ACC112 (cell line): ENCODE measurements around the gene DAB2.

Experiments used
- H2AFZ ChIP-seq: fragments of 200-600 bp; sonication (generic); one replicate; pipeline ENCODE4 v1.6.0; 2017; ENCODE audit warnings: antibody characterized with exemption, low read length; ENCODE audit not compliant: unreplicated experiment
- H3K27ac ChIP-seq: fragments of 200-600 bp; sonication (generic); 2 replicates; pipeline ENCODE4 v1.5.1; 2014; ENCODE audit warnings: low read depth, mild to moderate bottlenecking, antibody characterized with exemption, low read length, moderate library complexity
- H3K27me3 ChIP-seq: fragments of 200-600 bp; sonication (generic); 2 replicates; pipeline ENCODE4 v1.6.1; 2014; ENCODE audit warnings: mild to moderate bottlenecking, antibody characterized with exemption, low read length, moderate library complexity, mixed read lengths; ENCODE audit not compliant: insufficient read depth
- H3K36me3 ChIP-seq: fragments of 200-600 bp; sonication (generic); 2 replicates; pipeline ENCODE4 v1.6.1; 2016; ENCODE audit warnings: mild to moderate bottlenecking, antibody characterized with exemption, low read length, moderate library complexity, mixed read lengths; ENCODE audit not compliant: insufficient read depth
- H3K4me1 ChIP-seq: fragments of 200-600 bp; sonication (generic); one replicate; pipeline ENCODE4 v1.6.1; 2016; ENCODE audit warnings: low read length, mixed read lengths; ENCODE audit not compliant: insufficient read depth, unreplicated experiment, control insufficient read depth
- H3K4me3 ChIP-seq: fragments of 200-600 bp; sonication (generic); 2 replicates; pipeline ENCODE4 v1.5.1; 2014; ENCODE audit warnings: mild to moderate bottlenecking, low read depth, low read length
- H3K79me2 ChIP-seq: fragments of 200-600 bp; sonication (generic); one replicate; pipeline ENCODE4 v1.6.0; 2016; ENCODE audit warnings: low read length; ENCODE audit not compliant: control insufficient read depth, unreplicated experiment, insufficient read depth

DAB2 gene

DNA sequence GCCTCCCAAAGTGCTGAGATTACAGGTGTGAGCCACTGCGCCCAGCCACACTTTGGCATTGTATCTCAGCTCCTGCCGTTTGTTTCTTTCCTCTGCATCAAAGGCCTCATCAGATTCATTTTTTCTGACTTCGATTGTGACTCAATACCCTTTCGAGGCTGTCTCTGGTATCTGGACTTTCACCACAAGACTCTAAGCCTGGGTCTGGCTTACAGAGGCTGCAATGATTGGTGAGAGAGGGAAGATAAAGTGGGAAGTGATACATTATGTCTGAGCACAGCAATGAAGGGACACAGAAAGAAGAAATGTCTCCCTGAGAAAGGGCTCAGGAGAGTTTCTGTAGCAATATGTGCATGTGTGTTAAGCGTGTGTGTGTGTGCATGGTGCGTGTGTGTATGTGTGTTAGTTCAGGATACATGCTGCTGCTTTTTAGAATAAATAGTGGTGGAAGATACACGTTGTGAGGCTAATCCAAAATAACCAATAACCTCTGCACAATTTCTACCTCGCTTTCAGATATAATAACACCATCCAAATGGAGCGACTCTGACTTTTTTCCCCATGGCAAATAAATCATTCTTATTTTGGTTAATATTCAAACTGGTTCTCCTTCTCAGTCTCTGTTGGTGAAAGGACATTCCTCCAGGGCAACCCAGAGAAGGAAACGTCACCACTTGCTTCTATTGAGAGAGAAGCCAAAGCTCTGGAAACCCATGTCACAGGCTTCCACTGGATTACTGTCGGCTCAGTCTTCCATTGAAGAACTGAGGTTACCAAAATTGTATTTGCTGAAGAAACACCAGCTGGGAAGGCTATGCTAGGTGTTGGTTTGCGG is 8.1 kb upstream of the DAB2 start:
- Histone ChIP-seq H2AFZ (no peak overlapping the region), H3K4me1 (peaks cover 8% of the 10 kb centered on the region), H3K27ac (no peak overlapping the region), H3K4me3 (no peak overlapping the region), H3K27me3 (no peaks in the 10 kb centered on the region), H3K36me3 (no peaks in the 10 kb centered on the region), H3K79me2 (no peaks in the 10 kb centered on the region)

DNA sequence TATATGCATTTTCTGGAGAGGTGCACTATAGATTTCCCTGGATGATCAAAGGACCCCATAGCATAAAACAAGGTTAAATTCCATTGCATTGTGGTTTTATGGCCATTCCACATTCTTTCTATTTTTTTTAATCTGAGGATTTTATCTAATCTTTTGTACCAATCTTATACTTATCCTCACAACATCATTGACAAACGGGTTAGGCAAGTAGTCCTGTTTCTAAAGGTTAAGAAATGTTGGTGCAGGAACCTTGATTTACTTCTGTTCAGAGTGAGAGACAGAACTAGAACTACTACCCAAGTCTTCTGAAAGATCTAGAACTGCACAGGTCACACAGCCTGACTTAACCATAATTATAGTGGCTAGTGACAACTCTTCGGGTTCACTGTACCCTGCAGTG is 5.7 kb upstream of the DAB2 start:
- Histone ChIP-seq H3K4me3 (no peak overlapping the region), H3K79me2 (no peaks in the 10 kb centered on the region), H3K4me1 (peaks cover 23% of the 10 kb centered on the region), H3K36me3 (no peaks in the 10 kb centered on the region), H3K27ac (no peak overlapping the region), H2AFZ (no peak overlapping the region), H3K27me3 (no peaks in the 10 kb centered on the region)

DNA sequence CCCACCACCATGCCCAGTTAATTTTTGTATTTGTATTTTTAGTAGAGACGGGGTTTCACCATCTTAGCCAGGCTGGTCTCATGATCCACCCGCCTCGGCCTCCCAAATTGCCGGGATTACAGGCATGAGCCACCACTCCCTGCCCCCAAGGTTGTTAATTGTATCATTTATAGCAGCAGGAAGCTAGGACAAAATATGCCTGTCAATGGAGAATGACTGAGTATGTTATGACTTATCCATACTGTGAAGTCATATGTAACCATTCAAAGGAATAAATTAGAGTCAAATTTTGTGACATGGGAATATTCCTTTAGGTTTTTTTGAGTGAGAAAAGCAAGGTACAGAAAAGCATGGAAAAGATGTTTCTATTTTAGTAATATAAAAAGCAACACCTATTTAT is 3.9 kb upstream of the DAB2 start:
- Histone ChIP-seq H3K27me3 (no peaks in the 10 kb centered on the region), H2AFZ (no peak overlapping the region), H3K27ac (no peak overlapping the region), H3K36me3 (no peaks in the 10 kb centered on the region), H3K79me2 (peaks cover 6% of the 10 kb centered on the region), H3K4me3 (no peak overlapping the region), H3K4me1 (peaks cover 23% of the 10 kb centered on the region)

DNA sequence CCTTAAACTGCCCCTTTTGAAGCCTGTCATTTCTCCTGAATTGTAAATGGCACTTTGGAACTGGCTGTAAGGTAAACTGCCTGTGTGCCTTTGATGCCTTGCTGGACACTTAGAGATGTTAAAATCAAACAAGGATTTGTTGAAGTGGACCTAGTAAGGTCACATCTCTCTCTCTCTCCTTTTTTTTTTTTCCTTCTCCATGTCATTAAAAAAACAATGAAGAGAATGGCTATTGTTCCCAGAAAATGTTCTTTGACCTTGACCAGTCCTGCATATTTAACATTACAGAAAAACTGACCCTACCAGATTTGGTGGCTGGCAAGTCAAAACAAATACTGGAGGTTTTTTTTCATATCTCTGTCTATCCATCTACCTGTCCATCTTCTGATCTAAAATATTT is 2.9 kb upstream of the DAB2 start:
- Histone ChIP-seq H3K27me3 (no peaks in the 10 kb centered on the region), H3K27ac (peak overlapping the region; percentile 55), H3K4me1 (peaks cover 31% of the 10 kb centered on the region), H3K4me3 (peak overlapping the region; percentile 90), H2AFZ (peak overlapping the region; percentile 73), H3K79me2 (peaks cover 16% of the 10 kb centered on the region), H3K36me3 (no peaks in the 10 kb centered on the region)

DNA sequence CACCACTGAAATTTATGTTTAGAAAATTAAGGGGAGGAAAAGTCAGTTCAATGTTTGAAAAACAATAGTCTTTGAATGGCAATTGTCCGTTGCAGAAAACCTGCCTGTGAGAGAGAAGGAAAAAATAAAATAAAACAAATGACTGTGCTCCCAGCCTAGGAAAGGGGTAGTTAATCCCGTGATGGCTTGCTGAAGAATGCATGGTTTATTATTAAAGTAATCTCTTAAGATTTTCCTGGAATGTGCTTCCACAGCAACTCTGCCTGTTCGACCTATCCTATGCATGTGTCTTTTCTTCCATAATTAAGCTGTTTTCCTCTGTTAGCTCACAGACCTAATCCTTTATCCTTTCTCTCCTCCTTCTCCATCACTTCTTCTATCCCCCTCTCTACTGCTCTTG is 2.4 kb upstream of the DAB2 start:
- H3K4me1 ChIP-seq: peaks cover 35% of the 10 kb centered on the region
- peak overlapping the region; percentile 55 for H3K27ac ChIP-seq
- H3K27me3 ChIP-seq: no peaks in the 10 kb centered on the region
- peak overlapping the region; percentile 73 for H2AFZ ChIP-seq
- no peaks in the 10 kb centered on the region for H3K36me3 ChIP-seq
- peak overlapping the region; percentile 90 for H3K4me3 ChIP-seq
- H3K79me2 ChIP-seq: peaks cover 20% of the 10 kb centered on the region

DNA sequence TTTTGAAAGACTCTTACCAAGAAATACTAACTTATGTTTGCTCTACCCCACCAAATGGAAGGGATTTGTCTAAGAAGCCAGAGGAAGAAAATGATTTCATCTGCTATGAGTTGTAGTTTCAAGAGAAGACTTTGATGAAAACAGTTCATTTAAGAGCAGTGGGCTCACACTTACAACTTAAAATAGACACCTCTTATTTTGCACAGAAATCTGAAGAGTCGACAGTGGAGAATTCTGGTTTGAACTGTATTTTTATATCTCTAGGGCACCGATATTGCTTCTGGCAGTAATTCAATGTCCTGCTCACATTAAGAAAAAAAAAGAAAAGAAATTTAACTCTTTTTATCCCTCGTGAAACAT is 1.9 kb upstream of the DAB2 start:
- Histone ChIP-seq H3K79me2 (peaks cover 26% of the 10 kb centered on the region), H3K4me3 (peak overlapping the region; percentile 90), H3K4me1 (peaks cover 40% of the 10 kb centered on the region), H2AFZ (peak overlapping the region; percentile 73), H3K36me3 (no peaks in the 10 kb centered on the region), H3K27ac (peak overlapping the region; percentile 55), H3K27me3 (no peaks in the 10 kb centered on the region)

DNA sequence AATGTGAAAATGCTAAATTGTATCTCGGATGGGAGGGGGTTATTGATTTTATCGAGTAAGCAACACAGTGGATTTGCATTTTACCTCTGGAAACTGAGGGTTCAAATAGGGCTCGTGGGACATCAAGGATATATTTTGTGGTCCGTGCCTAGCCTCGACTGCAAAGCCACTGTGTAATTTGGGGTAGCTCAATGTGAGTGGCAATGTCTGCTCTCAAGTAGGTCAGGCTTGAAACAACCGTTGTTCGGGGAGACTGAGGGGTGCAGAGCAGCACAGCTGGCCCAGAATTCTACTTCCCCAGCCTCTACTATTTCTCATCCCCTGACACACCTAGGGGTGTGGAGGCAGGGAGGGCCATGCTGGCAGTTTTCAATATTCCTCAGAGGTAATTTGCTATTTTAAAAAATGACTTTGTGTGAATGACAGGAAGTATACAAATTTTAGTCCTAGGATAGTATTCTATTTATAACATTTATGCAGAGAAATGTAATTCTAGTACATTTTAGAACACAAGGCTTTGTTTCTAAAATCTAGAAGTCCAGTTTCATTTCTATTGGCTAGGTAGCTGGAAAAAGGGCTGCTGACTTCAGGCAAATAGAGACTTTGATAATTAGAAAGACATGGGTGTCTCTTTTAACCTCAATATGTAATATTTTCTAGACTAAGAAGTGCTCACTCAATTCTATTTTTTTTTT is 1.4 kb upstream of the DAB2 start:
- H3K79me2 ChIP-seq: peaks cover 31% of the 10 kb centered on the region
- H3K27me3 ChIP-seq: no peaks in the 10 kb centered on the region
- H2AFZ ChIP-seq: peak overlapping the region; percentile 73
- peaks cover 44% of the 10 kb centered on the region for H3K4me1 ChIP-seq
- H3K4me3 ChIP-seq: peak overlapping the region; percentile 90
- H3K27ac ChIP-seq: peak overlapping the region; percentile 55
- no peaks in the 10 kb centered on the region for H3K36me3 ChIP-seq

DNA sequence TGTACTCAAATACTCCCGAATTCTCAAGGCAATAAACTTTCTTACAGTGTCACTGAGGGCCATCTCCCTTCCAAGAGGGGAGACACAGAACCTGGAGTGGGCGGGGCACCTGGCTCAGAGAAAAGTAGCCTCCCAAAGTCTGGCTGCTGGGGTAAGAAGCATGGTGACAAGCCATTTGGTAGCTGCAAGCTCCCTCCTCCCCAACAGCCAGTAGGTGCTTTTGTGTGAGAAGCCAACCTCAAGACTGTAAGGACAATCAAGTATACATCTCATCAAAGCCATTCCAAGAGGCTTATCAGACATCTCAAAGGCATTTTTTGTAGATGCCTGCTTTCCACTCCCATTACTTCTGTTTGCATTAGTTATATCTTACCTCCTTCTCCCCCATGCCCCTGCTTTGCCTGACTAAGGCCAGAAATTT is 1.4 kb downstream of the DAB2 start:
- H3K27me3 ChIP-seq: no peaks in the 10 kb centered on the region
- no peaks in the 10 kb centered on the region for H3K36me3 ChIP-seq
- peaks cover 59% of the 10 kb centered on the region for H3K79me2 ChIP-seq
- H3K4me1 ChIP-seq: peaks cover 68% of the 10 kb centered on the region
- peak overlapping the region; percentile 90 for H3K4me3 ChIP-seq
- no peak overlapping the region for H2AFZ ChIP-seq
- H3K27ac ChIP-seq: peak overlapping the region; percentile 55

DNA sequence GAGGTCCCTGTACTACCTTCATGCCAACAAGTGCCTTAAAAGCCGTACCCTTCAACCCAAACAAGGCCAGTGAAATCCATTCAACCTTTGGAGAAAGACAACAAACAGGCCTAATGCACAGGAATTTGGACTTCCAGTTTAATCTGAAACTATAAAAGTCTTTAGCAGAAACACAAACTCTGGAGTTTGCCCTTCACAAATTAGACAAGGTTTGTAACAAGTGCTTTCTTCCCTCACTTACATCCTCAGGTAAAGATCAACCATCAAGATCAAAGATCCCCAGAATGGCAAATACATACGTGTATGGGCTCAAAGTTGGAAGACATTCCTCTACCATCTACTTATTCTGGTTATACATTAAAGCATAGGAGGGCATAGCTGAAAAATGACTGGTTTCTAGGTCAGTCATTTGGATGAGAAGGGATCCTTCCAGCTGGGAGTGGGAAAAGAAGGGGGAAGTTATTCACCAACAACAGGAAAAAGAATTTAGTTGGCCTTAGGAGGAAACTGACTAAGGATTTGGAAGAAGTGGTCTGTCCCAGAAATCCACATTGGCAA is 2.0 kb downstream of the DAB2 start:
- Histone ChIP-seq H2AFZ (no peak overlapping the region), H3K27ac (peak overlapping the region; percentile 55), H3K4me1 (peaks cover 67% of the 10 kb centered on the region), H3K4me3 (peak overlapping the region; percentile 90), H3K79me2 (peaks cover 64% of the 10 kb centered on the region), H3K36me3 (0 out of 2 replicates have a peak, but pooled peaks cover 2% of the 10 kb centered on the region), H3K27me3 (no peaks in the 10 kb centered on the region)

DNA sequence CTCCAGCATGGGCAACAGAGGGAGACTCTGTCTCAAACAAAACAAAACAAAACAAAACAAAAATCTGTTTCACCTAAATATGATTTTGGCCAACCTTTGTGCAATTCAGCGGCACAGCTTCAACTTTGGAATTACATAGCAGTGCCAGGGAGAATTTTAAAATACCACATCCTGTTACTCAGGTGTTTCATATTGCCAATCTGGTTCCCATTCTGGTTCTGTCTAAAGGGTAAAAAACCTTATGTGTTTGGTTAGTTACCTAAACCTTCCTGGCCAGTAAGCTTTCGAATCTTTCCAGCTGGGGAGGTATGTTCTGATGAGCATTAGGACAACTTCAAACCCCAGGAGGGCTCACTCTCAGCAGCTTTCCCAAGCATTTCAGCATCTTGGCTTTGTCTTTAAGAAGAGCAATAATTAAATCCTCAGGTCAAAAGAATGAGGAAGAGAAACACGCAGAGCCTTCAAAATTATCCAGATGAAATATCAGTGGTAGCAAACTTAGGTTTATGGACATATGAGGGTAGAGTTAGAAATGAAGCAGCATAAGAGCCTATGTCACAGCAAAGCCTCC is 2.7 kb downstream of the DAB2 start:
- 0 out of 2 replicates have a peak, but pooled peaks cover 6% of the 10 kb centered on the region for H3K36me3 ChIP-seq
- H3K27ac ChIP-seq: peak overlapping the region; percentile 55
- H3K4me3 ChIP-seq: peak overlapping the region; percentile 90
- peaks cover 71% of the 10 kb centered on the region for H3K79me2 ChIP-seq
- peaks cover 60% of the 10 kb centered on the region for H3K4me1 ChIP-seq
- no peak overlapping the region for H2AFZ ChIP-seq
- H3K27me3 ChIP-seq: no peaks in the 10 kb centered on the region
